SKM-1 treated with dmso at 0.1 percent for 144 hours (cell line): ENCODE results near the gene NPIPB9.

Source experiments
- DNase-seq: peaks from one replicate; lab custom pipeline; 2025; ENCODE audit not compliant: unreplicated experiment; lab: John Stamatoyannopoulos, UW

NPIPB9 gene

GRCh38 chr16:28821874-28822519 lies 70.4 kb downstream of the NPIPB9 start:
- no peak for DNase-seq
